ENCODE measurements around the gene GUK1.

Gene GUK1

GRCh38 chr1:228136901-228137300, 3.2 kb upstream of the GUK1 start:
- DNase-seq: no peak

DNA sequence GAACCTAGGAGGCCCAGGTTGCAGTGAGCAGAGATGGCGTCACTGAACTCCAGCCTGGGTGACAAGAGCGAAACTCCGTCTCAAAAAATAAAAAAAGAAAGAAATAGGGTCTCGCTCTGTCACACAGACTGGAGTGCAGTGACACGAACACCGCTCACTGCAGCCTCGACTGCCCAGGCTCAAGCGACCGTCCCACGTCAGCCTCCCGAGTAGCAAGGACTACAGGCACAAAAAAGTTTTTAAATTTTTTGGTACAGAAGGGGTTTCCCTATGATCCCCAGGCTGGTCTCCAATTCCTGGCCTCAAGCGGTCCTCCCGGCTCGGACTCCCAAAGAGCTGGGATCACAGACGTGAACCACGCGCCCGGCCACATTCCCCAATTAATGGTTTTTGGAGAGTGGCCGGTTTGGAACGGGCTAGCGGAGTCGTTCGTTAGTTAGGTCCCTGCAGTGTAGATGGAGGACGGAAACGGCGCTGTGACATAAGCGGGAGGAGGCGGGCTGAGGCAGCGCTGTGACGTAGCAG, 611 bp upstream of the GUK1 start:
- DNase-seq: no peak

DNA sequence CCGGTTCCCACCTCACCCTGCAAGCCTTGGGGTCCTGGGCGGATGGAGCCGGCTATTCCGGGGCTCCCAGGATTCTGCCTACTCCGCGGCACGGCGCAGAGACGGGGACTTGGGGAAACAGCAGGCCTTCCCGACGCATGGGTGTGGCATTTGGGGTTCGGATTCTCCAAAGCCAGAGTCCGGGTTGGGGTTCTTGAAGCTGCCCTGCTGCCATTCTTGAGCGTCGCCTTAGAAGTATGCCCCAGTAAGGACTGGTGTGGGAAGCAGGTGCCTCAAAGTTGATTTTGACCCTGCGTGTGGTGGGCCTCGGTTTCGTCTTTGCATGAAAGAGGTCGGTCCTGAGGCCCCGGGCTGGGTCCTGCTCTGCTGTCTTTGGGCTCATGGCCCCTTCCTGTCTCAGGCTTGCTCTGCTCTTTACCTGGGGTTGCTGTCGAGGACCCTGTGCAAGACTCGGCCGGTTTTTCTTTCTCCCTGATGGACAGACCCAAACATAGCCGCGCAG, 696 bp downstream of the GUK1 start:
- no peak for DNase-seq

DNA sequence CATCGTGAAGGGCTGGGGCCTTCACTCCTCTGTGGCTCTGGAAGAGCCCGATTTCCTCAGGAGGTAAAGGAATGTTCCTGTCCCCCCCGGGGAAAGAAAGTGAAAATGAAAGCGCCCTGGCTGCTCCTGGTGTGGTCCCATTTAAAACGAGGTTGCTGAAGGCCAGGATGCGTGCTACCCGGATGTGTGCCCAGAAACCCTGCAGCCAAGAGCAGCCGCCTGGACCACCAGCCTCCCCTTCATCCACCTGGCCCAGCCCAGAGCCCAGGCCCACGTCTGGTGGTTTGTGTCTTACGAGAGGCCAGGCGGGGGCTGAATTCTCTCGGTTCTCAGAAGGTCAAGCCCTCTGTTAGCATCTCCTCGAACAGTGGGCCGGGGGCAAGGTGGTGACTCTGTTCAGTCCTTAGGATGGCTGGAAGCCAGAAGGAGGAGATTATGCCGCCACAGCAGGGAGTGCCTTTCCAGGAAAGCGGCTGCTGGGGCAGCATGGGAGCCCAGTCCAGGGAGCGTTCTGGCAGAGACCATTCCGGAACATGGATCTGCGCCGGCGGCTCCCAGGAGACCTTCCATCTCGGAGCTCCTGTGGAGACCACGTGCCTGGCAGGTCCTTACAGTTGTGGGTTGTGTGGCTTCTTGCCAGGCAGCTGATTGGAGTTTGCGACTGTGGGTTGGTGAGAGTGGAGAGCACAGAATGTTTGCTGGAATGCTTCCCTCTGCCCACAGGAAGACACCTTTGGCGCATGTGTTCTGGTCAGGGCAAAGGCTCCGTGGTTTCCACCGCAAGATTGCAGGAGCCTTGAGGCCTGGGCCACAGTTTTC, 1.4 kb downstream of the GUK1 start:
- DNase-seq: peak; percentile 64

DNA sequence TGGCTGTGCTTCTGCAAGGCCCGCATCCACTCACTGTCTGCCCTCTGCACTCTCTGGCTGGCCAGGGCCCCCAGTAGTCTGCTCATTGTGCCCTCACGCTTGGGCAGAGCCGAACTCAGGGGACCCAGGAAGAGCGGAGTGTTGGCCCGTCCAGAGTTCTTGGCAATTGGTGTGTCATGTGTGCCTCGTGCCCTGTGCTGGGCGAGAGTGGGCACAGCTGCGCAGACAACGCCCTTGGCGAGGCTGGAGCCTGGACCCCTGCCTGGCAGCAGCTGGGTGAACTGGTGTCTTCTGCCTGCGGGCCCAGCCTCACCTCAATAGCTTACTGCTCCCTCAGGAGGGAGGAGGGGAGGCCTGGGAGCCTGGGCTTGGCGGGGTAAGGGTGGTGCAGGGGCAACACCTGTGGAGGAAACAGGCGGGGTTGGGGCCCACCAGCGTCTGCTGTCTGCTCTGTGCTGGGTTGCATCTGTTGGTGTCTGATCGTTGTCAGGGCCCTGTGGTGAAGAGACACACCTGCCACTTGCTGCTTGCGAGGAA, 2.1 kb downstream of the GUK1 start:
- peak; percentile 53 for DNase-seq

DNA sequence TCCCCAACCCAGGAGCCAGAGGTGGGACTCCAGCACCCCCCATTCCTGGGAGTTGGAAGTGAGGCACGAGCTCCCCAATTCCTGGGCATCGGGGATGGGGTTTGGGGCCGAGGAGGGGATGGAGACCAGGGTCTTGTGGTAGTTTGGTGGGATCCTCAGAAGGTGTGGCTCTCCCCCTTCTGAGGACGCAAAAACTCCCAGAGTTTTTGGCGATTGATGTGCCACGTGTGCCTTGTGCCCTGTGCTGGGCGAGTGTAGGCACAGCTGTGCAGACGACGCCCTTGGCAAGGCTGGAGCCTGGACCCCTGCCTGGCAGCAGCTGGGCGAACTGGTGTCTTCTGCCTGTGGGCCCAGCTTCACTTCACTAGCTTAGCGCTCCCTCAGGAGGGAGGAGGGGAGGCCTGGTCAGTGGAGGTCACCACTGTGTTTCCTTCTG, 2.6 kb downstream of the GUK1 start:
- no peak for DNase-seq

DNA sequence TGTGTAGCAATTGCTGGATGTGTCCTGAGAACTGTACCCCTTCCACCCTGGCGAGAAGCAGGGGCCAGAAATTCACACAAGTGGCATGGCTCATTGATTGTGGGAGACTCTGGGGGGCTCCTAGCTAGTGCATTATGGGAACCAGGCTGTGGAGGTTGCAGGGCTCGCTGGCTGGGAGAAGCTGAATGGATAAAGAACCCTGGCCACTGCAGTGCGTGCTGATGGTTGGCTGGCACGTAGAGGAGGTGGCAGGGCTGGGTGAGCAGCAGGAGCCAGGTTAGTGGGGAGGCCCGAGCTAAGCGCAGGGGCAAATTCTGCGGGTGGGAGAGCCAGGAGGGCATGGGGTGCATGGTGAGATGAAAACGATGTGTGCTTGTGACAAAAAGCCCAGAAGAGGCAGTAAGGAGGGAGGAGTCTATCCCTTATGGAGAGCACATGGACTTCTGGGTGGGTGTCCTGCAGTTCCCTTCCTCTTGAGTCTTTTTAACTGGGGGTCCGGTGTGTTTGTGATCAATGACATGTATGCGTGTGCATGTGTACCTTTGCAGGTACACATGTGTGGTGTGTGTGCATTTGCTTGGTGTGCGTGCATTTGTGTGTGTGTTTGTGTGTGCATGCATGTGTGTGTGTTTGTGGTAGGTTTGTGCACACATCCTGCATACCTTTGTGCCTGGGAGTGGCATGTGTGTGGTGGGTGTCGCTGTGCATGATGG, 3.6 kb downstream of the GUK1 start:
- DNase-seq: no peak

- DNase-seq: no peak
Observed at GRCh38 chr1:228144193-228144992, 4.3 kb downstream of the GUK1 start.

DNA sequence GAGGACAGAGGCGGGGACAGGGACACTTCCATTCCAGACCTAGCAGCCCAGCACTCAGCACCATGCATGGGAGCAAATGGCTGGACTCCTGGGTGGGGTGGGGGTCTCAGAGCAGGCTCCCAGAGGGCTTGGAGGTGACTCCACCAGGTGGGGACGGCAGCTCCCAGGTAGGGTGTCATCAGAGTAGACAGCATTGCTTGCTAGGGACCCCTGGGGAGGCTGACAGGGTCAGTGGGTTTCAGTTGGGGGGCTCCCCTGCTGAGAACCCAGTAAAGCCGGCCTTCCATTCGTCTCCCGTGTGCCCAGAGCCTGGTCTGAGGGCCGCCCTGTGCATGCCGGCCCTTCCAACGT, 4.9 kb downstream of the GUK1 start:
- no peak for DNase-seq

GRCh38 chr1:228145463-228146416, 5.7 kb downstream of the GUK1 start:
- DNase-seq: no peak

GRCh38 chr1:228146417-228147150, 6.5 kb downstream of the GUK1 start:
- no peak for DNase-seq

DNA sequence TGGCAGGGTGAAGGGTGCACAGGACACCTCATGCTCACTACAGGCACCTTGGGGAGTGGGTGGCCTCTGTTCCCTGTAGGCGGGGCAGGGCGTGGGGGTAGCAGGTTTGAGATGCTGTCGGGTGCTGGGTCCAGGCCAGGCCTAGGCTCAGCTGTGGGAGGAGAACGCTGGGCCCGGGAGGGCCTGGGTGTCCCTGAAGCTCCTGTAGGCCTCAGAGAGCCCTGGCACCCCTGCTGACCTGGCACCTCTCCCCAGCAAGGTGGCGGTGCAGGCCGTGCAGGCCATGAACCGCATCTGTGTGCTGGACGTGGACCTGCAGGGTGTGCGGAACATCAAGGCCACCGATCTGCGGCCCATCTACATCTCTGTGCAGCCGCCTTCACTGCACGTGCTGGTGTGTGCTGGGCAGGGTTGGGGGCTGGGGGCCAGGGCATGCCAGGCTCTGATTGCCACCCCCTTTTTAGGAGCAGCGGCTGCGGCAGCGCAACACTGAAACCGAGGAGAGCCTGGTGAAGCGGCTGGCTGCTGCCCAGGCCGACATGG, 7.1 kb downstream of the GUK1 start:
- DNase-seq: no peak

DNA sequence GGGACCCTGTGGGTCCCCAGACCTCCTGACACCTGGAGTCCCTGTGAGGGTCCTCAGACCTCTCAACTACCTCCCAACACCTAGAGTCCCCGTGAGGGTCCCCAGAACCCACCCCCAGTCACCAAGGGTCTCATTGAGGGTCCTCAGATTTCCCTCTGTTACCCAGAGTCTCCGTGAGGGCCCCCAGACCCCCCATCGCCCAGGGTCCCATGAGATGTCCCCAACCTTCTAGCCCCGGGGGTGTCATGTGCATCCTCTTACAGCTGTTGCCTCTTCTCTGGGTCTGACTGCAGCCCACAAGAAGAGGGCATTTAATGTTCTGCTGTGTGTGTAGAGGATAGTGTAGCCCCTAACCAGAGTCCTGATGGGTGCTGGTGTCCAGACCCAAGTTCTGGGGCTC, 7.7 kb downstream of the GUK1 start:
- DNase-seq: no peak

DNA sequence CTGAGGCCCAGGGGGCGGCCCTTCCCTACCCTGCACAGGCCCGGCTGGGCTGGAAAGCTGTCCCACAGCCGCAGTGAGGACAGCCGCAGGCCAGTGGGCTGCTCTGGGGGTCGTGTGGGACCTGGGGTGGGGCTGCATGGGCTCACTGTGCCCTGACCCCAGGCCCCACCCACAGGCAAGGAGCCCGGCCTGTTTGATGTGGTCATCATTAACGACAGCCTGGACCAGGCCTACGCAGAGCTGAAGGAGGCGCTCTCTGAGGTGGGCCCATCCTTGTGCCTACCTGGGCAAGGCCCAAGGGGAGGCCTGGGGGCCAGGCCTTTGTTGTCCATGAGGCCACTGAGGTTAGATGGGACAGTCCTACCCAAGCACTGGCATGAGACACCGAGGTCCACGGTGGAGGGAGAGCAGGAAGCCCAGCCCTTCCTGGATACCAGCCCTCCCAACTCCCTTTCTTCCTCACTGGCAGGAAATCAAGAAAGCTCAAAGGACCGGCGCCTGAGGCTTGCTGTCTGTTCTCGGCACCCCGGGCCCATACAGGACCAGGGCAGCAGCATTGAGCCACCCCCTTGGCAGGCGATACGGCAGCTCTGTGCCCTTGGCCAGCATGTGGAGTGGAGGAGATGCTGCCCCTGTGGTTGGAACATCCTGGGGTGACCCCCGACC, 8.2 kb downstream of the GUK1 start:
- DNase-seq: no peak

- no peak for DNase-seq
Observed at GRCh38 chr1:228148935-228149405, 8.9 kb downstream of the GUK1 start.

DNA sequence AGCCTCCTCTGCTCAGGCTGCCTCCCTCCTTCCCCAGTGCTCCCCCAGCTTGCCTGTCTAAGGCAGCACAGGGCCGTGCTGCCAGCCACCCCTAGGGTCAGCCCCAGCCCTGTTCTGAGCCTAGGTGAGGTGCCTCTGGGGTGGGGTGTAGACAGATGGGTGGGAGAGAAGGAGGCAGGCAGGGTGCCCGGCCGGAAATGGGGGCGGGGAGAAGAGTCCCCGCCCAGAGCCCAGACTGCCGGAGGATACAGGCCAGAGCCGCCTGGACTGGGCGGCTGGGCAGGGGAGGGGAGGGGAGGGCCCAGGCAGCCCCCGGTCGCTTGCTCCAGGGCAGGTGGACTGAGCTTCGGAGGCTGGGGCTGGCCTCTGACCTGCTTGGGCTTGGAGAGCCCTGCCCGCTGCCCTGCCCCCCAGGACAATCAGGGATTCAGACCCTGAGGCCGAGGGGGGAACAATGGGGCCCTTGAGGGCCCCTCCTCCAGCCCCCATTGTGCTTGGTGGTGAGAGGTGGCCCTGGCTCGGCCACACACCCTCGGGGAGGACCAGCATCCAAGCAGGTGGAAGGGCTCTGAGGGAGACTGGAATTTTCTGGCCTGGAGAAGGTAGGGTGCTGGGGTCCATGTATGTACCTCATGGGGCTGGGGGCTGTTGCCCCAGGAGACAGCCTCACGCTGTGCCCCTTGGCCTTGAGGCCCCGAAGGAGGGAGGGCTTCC, 9.5 kb downstream of the GUK1 start, which contains the start of gene GJC2:
Gene GJC2 (plus strand): TSS at position 525 of the 714 bp plus-strand sequence. CDS start 7,829 bp downstream, outside the sequence.
- no peak for DNase-seq

DNA sequence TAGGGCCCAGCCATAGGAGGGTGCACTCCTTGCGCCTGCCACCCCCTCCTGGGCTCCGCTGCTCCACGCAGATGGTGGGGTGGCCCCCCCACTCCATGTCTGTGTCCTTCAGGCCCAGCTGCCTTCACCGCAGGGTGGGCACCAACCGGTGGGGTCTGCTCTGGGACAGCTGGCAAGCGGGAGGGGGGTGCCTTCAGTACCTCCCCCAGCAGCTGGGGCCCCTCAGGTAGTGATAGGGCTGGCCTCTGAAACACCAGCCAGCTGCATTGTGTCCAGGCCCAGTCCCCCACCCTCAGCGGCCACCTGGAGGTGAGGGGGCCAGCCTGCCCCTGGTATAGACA, 10.0 kb downstream of the GUK1 start:
- no peak for DNase-seq

- DNase-seq: no peak
Observed at GRCh38 chr1:228150461-228151179, 10.5 kb downstream of the GUK1 start.

Data from activated CD8-positive, alpha-beta memory T cell treated with anti-CD3 and anti-CD28 coated beads, Interleukin-2, amount 50 U/mL, for 48 hours (primary cell).